HG03469 (cell line): ENCODE data around the gene LYRM4.

Experiments used
- ATAC-seq: cut with Tn5 transposase; IDR thresholded peaks from one replicate; pipeline ENCODE4 v1.9.1; 2021; ENCODE audit warnings: mild to moderate bottlenecking, moderate library complexity, moderate number of reproducible peaks; ENCODE audit not compliant: unreplicated experiment

The LYRM4 gene

DNA sequence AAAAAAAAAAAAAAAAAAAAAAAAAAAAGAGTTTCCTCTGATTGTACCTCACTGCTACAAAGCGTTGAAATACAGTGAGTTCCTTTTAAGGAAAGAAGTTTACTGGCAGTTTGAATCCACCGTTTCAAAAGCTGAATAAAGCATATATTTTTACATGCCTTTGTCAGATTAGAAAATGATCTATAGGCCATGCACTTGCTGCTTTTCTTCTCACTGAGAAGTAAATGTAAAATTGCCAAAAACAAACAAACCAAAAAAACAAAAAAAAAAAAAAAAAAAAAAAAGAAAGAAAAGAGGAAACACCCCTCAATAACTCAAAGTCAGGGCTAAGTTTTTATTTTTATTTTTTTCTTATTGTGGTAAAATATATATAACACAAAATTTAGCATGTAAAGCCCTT lies 81.9 kb downstream of the LYRM4 start:
- no peak for ATAC-seq

GRCh38 chr6:5175635-5176034 lies 85.1 kb downstream of the LYRM4 start:
- ATAC-seq: no peak

- no peak for ATAC-seq
Observed at GRCh38 chr6:5174756-5175549, 85.8 kb downstream of the LYRM4 start.

DNA sequence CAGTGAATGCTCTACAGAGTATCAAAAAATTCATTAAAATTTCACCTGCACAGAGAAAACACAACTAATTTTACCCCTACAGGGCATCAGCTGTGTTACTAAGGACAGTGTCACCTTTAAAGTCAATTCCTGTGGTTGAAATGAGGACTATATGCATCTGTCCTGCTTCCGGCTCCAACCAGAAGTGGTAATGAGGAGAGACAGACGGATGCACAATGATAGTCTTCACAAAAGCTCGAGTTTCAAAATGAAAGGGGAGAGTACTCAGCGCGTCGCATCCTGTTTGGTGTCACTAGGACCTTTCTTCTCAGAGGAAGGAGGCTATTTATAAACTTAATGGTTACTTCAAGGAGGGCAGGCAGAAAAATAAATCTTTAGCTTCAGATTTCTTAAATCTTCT lies 86.5 kb downstream of the LYRM4 start:
- peak; percentile 91 for ATAC-seq

DNA sequence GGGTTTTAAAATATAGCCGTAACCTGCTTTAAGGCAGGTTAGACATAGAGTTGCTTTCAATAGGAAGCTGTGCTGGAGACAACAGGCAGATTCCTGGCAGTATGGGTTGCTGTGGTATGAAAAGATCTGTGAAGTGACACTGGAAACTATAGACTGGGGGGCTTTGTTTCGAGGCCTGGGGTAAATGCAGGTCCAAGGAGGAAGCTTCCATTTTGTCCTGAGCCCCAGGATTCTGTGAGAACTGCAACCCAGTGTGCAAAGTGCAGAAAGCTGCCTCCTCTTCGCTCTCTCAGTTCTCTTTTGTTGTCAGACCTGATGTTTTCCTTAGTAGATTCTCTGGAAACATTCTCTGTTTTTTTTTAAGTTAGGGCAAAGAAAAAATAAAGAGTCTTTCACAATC lies 86.9 kb downstream of the LYRM4 start:
- ATAC-seq: peak; percentile 10

DNA sequence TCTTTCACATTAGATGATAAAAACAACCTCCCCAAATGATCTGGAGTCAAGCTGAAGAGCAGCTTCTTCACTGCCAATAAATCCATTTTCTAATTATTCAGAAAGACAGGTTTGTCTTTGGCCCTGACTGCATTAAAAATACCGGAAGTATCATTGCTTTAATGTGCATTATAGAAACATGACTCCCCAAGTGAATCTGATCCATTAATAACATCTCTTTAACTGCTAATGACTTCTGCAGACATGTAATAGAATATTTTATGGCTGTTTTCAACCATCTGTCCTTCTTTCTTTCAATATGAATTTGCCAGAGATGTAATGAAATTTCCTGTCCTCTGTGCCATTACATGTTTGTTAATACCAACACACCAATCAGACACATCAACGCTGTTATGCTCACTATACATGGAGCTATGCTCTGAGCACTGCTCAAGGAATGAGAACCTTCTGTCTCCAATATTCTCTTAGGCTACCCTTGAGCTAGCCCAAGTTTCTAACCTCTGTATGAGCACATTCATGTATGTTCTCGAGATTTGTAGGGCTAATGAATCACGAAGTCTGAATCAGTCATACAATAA lies 87.8 kb downstream of the LYRM4 start:
- no peak for ATAC-seq

GRCh38 chr6:5172041-5172653 lies 88.6 kb downstream of the LYRM4 start:
- no peak for ATAC-seq

DNA sequence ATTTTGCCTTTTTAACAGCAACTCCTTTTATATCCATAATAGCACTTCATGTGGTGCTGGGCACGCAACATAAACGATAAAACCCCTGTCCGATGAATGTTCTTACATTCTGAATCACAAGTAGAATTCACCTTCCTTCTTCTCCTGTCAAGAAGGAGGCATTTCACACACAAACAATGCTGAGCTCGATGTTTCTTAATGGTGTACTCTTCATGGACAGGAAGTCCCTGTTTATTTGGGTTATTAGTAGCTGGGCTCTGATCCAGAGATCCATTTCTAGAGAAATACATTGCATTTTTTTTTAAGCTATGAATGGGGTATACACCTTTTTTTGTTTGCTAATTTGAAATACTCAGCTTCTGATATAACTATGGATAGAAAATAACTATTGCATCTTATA lies 93.2 kb downstream of the LYRM4 start:
- no peak for ATAC-seq

DNA sequence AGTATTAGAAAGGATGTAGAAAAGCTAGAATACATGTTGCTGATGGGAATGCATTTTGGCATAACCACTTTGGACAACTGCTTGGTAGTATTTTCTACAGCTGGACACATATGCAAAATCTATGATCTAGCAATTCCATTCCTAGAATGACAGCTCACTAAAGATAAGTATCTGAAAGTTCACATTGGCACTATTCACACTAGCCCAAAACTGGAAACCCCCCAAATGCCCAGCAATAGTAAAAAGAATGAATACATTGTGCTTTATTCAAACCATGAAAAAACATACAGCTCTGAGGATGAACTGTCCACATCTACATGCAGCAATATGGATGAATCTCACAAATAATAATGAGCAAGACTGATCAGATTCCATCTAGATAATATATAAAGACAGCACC lies 96.7 kb downstream of the LYRM4 start:
- ATAC-seq: no peak

DNA sequence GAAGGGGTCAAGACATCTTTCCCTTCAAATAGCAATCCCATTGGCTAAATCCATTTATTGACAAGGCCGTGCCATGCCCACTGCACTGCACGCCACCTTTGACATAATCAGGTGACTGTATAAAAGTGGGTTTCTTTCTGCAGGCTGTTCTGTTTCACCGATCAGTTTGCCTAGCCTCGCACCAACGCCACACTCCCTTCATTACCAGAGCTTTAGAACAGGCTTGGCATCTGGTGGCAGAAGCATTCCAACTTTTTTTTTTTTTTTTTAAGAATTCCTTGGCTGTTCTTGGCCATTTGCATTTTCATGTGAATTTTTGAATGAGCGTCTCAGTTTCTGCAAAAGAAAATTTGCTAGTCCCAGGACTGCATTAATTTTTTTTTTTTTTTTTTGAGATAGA lies 97.5 kb downstream of the LYRM4 start:
- ATAC-seq: no peak

DNA sequence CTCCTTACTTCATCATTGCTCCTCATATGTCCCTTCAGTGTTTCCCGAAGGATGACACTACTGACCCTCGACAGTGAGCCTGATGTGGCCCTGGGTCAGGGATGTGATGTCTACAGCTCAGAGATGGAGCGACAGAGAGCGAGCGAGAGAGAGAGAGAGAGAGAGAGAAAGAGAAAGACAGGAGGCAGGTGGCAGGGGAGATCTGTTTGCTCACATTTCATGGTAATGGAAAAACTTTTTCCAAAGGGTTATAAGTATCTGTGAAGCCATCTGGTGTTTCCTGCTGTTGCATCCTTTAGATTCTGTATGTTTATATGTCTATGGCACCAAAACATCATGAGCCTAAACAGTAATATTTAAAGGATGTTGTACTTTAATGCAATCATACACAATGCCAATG lies 98.4 kb downstream of the LYRM4 start:
- ATAC-seq: no peak

DNA sequence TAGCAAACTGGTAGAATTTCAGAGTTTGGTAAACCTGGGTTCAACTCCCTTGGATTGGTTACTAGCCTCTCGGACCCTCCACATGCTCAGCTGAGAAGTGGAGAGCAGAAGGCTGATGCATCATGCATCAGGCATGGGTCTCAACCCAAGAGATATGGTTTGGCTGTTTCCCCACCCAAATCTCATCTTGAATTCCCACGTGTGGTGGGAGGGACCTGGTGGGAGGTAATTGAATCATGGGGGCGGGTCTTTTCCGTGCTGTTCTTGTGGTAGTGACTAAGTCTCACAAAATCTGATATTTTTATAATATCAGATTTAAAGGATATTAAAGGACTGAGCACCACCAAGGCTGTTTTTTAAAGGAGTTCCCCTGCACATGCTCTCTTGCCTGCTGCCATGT lies 100.5 kb downstream of the LYRM4 start:
- no peak for ATAC-seq

DNA sequence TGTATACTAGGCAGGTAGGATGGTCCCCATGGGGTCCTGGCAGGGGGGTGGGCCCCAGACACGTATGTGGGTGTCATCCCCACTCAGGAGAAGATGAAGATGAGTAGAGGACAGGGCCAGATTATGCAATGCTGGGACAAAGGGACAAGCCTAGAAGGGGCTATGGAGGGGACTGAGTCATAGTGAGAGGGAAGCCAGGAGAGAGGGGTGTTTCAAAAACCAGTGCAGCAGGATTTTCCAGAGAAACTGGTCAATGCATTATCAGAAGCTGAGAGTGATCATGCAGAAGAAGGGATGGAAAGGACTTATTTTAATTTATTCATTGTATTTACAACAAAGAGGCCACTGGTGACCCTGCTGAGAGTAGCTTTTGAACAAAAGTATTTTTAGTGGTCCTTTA lies 101.6 kb downstream of the LYRM4 start:
- no peak for ATAC-seq

DNA sequence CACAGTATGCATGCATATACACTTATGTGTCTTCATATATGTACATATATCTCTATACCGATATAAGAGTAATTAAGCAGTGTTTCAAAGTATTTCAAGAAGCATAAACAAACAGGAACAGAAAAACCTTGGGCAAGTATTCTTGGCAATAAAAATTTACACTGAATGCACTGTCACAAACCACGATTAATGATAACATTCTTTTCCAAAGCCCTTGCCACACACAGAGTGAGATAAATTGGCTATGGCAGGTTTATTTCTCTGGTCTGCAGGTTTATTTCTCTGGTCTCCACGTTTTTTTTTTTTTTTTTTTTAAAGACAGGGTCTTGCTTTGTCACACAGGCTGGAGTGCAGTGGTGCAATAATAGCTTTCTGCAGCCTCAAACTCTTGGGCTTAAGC lies 102.6 kb downstream of the LYRM4 start:
- no peak for ATAC-seq

- ATAC-seq: no peak
Observed at GRCh38 chr6:5157621-5158138, 103.1 kb downstream of the LYRM4 start.

GRCh38 chr6:5156627-5157026 lies 104.1 kb downstream of the LYRM4 start:
- ATAC-seq: no peak

DNA sequence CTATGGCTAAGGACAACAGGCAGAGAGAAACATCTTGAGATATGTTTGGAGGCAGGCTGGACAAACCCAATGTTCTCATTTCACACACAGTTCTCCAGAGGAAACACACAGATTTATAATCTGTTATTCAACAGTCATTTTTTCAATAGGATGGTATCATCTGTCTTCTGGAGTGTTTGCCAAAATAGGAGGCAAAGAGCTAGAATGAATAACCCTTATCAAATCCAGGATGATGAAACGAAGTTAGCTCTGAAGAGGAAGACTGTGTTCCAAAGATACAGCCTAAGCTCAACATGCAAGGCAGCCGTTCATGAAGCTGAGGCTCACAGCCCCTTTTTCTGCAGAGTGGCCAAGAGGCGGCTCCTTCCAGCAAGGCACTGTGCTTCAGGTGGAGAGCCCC lies 104.8 kb downstream of the LYRM4 start:
- no peak for ATAC-seq

DNA sequence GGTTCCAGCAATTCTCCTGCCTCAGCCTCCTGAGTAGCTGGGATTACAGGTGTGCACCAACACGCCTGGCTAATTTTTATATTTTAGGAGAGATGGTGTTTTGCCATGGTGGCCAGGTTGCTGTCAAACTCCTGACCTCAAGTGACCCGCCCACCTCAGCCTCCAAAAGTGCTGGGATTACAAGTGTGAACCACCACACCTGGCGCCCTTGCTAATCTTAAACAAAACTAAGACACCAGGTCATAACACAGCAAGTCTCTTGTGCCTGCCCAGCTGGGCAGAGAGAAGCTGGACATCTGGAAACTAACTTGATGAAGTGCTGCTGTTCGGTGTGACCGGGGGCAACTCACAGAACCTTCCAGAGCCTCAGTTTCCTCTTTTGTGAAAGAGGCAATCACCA lies 107.6 kb downstream of the LYRM4 start:
- no peak for ATAC-seq

DNA sequence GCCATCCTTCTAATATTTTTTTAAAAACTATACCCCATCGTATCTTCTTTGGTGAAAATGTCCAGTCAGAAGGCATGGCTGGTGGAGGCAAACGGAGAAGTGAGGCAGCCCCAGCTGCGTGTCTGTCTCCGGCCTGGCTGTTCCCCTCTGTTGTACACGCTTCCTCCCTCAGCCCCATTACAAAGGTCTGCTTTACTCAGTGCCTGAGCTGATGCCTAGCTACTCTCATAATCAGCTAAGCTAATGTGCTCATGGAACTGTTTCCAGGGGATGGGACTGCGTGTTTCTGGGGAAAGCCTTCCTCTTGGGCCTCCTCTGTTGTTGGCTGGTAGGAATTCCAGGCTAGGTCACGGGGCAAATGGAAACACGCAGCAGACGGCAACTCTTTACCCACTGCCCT lies 108.3 kb downstream of the LYRM4 start:
- ATAC-seq: no peak

- ATAC-seq: no peak
Observed at GRCh38 chr6:5151955-5152401, 108.8 kb downstream of the LYRM4 start.

GRCh38 chr6:5151360-5151954 lies 109.3 kb downstream of the LYRM4 start:
- ATAC-seq: no peak
